ENCODE measurements around the gene SPRED1. TPM values are rescaled to one million over a fixed set of nuclear protein-coding genes. Genes with fewer than 3 reads are reported as not detected.
A peak's percentile ranks its signal among the peaks of the same experiment; 100 is the strongest.

SPRED1 gene
- total and polyA plus RNA-seq, 11 donors, result 3.3 to 34.8 (median 9.7) TPM

GRCh38 chr15:38242055-38242454, 10.6 kb upstream of the SPRED1 start:
- no peak overlapping the region for H3K27ac ChIP-seq
- no peaks in the 10 kb centered on the region for H3K4me1 ChIP-seq
- WGBS, 4 donors, result 83 to 89% (median 87%) methylated on average over 2 of the region's 2 CpGs
- ATAC-seq (no peak), DNase-seq (no peak)
- no peak for TF ChIP-seq POLR2A (IDR thresholded peaks at IDR 0.05)
- TF ChIP-seq, protein P1, sequence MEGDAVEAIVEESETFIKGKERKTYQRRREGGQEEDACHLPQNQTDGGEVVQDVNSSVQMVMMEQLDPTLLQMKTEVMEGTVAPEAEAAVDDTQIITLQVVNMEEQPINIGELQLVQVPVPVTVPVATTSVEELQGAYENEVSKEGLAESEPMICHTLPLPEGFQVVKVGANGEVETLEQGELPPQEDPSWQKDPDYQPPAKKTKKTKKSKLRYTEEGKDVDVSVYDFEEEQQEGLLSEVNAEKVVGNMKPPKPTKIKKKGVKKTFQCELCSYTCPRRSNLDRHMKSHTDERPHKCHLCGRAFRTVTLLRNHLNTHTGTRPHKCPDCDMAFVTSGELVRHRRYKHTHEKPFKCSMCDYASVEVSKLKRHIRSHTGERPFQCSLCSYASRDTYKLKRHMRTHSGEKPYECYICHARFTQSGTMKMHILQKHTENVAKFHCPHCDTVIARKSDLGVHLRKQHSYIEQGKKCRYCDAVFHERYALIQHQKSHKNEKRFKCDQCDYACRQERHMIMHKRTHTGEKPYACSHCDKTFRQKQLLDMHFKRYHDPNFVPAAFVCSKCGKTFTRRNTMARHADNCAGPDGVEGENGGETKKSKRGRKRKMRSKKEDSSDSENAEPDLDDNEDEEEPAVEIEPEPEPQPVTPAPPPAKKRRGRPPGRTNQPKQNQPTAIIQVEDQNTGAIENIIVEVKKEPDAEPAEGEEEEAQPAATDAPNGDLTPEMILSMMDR (IDR thresholded peaks at IDR 0.05), result no peak
- no peaks in the 10 kb centered on the region for H3K36me3 ChIP-seq
- intact Hi-C loops (cut with DNase I), result no loop called here
- H3K27me3 ChIP-seq, result no peaks in the 10 kb centered on the region
- no peak overlapping the region for H3K4me3 ChIP-seq
- no peaks in the 10 kb centered on the region for H3K9me3 ChIP-seq

DNA sequence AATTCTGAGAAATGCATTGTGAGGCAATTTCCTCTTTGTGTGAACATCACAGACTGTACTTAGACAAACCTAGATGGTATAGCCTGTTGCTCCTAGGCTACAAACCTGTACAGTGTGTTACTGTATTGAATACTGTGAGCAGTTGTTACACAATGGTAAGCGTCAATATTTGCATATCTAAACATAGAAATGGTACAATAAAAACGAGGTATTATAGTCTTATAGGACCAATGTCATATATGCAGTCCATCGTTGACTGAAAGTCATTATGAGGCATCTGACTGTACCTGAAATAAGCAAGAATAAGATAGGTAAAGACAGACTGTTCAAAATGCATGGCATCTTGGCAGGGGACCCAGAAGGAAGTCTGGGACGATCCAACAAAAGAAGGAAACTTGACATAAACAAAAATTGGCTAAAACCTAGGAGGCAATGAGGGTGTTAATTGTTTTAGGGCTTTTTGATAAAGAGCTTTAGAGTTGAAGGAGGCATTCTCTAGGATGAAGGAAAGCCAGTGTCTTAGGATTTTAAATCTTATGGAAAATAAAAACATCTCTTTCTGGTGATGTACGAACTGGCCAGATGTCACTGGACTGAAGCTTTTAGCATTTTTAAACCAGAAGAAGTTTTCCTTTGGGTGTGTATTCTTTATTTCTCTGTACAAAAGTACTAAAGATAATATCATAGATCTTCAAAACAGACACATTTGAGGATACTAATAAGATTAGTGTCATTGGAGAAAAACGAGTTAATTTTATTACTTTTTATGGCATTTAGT, 9.2 kb upstream of the SPRED1 start:
- no peaks in the 10 kb centered on the region for H3K27me3 ChIP-seq
- no peak for TF ChIP-seq POLR2A (IDR thresholded peaks at IDR 0.05)
- TF ChIP-seq, protein P1 (IDR thresholded peaks at IDR 0.05), result no peak
- intact Hi-C loops (cut with DNase I), result no loop called here
- no peak overlapping the region for H3K27ac ChIP-seq
- no peaks in the 10 kb centered on the region for H3K4me1 ChIP-seq
- no peaks in the 10 kb centered on the region for H3K9me3 ChIP-seq
- DNase-seq, result no peak
- H3K4me3 ChIP-seq, result no peak overlapping the region
- no peaks in the 10 kb centered on the region for H3K36me3 ChIP-seq
- ATAC-seq, result no peak
- 59 to 66% (median 64%) methylated on average over 6 of the region's 6 CpGs for WGBS, 4 donors

DNA sequence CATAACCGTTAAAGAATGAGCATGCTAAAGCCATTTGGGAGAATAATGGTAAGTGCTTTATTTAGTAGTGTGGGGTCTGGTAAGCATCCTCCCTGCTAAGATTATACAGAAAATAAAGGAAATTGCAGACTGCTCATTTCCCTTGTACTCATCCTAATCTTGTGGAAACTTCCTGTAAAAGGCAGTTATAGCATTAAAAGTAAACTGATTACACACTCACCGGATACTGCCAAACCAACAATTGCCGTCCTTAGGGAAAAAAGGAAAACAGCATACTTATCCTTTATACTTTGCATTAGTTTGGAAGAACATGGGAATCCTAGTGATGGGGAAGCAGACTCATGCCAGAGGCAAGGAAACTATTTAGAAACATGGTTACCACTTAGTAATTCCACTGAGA, 5.3 kb upstream of the SPRED1 start:
- 42 to 54% (median 49%) methylated on average over 3 of the region's 3 CpGs for WGBS, 4 donors
- DNase-seq (no peak), ATAC-seq (no peak)

DNA sequence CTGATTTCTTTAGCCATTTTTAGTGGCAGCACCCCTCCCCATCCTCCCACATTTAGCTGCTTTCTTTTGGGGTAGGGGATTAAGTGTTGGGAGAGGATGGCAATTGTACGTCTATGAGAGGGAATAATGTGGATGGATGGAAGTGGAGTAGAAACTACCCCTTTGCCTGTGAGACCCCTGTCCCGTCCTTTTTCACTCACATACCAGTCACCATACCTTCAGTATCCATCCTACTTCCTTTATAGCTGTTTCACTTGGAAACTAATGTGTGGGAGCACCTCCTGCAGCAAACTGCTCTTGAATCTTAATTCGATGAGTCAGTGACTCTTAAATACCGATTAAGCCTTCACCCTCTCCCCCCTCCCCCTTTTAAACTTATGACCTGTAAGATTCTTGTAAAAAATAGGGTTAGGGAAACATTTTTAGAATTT, 730 bp downstream of the SPRED1 start:
- TF ChIP-seq, protein P1 (IDR thresholded peaks at IDR 0.05), result no peak
- no peak for TF ChIP-seq POLR2A (IDR thresholded peaks at IDR 0.05)
- DNase-seq (no peak), ATAC-seq (no peak)
- no peaks in the 10 kb centered on the region for H3K27me3 ChIP-seq
- peak overlapping the region; percentile 78 to 97 (median 85) for H3K4me3 ChIP-seq
- H3K36me3 ChIP-seq, result no peaks in the 10 kb centered on the region
- H3K4me1 ChIP-seq, result peaks cover 0 to 48% (median 35%) of the 10 kb centered on the region in 12 donors
- peak overlapping the region in 11 of 12 donors; percentile 96 to 99 (median 99) for H3K27ac ChIP-seq
- 0 to 1% (median 0%) methylated on average over 4 of the region's 4 CpGs for WGBS, 4 donors
- intact Hi-C loops (cut with DNase I), result loop anchor here (2.0 to 10.0 kb wide), 15 partner anchors 46 to 251 kb away; no protein-coding TSS in a partner anchor
- H3K9me3 ChIP-seq, result no peaks in the 10 kb centered on the region

More for the DNA sequence above, 5.3 kb upstream of the SPRED1 start:
- peaks cover 0 to 9% (median 5%) of the 10 kb centered on the region in 12 donors for H3K4me1 ChIP-seq
- intact Hi-C loops (cut with DNase I), result loop anchor here in 1 of 10 donors (5.0 kb wide), 1 partner anchor 245 kb away; no protein-coding TSS in a partner anchor
- no peaks in the 10 kb centered on the region for H3K27me3 ChIP-seq
- no peaks in the 10 kb centered on the region for H3K9me3 ChIP-seq
- H3K4me3 ChIP-seq, result no peak overlapping the region
- H3K27ac ChIP-seq, result peak overlapping the region in 1 of 12 donors; percentile 44
- no peaks in the 10 kb centered on the region for H3K36me3 ChIP-seq
- no peak for TF ChIP-seq POLR2A (IDR thresholded peaks at IDR 0.05)
- TF ChIP-seq, protein P1 (IDR thresholded peaks at IDR 0.05), result no peak

Data from heart left ventricle (tissue), 16 donors.